Measurements from ENCODE around the gene THAP11. TPM values are rescaled to one million over a fixed set of nuclear protein-coding genes. Genes with fewer than 3 reads are reported as not detected.

The THAP11 gene
- total and polyA plus RNA-seq, 2 of the 13 experiments (the other 11 are each of a cell fraction or from before 2014, with no cell fraction given): 44.2 to 53.4 TPM

DNA sequence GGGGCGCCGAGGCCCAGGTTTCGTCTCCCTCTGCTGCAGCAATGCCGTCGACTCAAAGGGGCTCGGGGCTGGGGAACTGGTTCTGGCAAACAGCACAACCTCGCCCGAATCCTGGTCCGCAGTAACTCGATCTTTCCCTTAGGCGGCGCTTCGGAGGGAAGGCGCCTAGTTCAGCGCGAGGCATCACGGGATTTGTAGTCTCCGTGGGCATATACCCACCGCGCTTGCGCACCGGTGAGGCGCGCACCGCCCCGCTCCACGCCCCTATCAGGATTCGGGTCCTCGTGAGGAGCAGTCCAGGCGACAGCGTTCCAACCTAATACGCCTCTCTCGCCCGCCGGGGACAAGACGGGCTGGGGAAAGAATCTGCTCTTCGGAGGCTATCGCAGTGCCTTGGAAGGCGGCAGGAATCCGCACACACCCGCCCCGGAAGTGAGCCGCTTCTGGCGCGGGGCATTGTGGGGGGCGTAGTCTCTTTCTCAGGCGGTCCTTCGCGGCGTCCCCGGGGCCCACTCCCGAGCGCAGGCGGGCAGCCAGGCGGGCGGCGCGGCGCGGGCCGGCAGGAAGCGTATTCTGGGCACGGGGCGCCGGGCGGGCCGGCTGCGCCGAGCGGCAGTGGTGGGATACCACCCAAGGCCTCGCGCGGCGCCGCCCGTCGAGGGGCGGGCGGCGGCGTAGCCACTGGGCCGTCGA lies at the start of gene THAP11 (continued):
- TF ChIP-seq, protein P1, sequence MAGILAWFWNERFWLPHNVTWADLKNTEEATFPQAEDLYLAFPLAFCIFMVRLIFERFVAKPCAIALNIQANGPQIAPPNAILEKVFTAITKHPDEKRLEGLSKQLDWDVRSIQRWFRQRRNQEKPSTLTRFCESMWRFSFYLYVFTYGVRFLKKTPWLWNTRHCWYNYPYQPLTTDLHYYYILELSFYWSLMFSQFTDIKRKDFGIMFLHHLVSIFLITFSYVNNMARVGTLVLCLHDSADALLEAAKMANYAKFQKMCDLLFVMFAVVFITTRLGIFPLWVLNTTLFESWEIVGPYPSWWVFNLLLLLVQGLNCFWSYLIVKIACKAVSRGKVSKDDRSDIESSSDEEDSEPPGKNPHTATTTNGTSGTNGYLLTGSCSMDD (CRISPR knock-in tag; IDR thresholded peaks at IDR 0.05): no peak
- TF ChIP-seq HDAC2 (CRISPR knock-in tag; IDR thresholded peaks at IDR 0.05) (peak; percentile 28; the same call in 1 of the 2 replicates), REPIN1 (CRISPR knock-in tag; IDR thresholded peaks at IDR 0.05; ENCODE audit: borderline replicate concordance, low read depth) (peak; percentile 83; the same call in 1 of the 2 replicates), KDM5A (IDR thresholded peaks at IDR 0.05; ENCODE audit: borderline replicate concordance, low read length) (peak; percentile 90; the same call in 1 of the 2 replicates), RXRA (CRISPR knock-in tag; IDR thresholded peaks at IDR 0.05) (peak; percentile 62), NR2F1 (CRISPR knock-in tag; IDR thresholded peaks at IDR 0.05) (no peak), WIZ (CRISPR knock-in tag; IDR thresholded peaks at IDR 0.05) (no peak), DR1 (CRISPR knock-in tag; IDR thresholded peaks at IDR 0.05) (0 out of 2 replicates have a peak, but pooled peaks have one; percentile 20), HHEX (CRISPR knock-in tag; IDR thresholded peaks at IDR 0.05) (no peak; the same call in 1 of the 2 replicates), ZFP90 (CRISPR knock-in tag; IDR thresholded peaks at IDR 0.05; ENCODE audit: borderline replicate concordance) (0 out of 2 replicates have a peak, but pooled peaks have one; percentile 55), ZNF569 (CRISPR knock-in tag; IDR thresholded peaks at IDR 0.05; ENCODE audit: borderline replicate concordance) (no peak), ZNF724P (CRISPR knock-in tag; IDR thresholded peaks at IDR 0.05; ENCODE audit: borderline replicate concordance) (peak; percentile 83), TARDBP (CRISPR knock-in tag; IDR thresholded peaks at IDR 0.05) (peak; percentile 88), ZNF143 (CRISPR knock-in tag; IDR thresholded peaks at IDR 0.05) (peak; percentile 93), MBNL3 (CRISPR knock-in tag; conservative IDR thresholded peaks at IDR 0.05) (no peak)
- TF ChIP-seq, protein P2, sequence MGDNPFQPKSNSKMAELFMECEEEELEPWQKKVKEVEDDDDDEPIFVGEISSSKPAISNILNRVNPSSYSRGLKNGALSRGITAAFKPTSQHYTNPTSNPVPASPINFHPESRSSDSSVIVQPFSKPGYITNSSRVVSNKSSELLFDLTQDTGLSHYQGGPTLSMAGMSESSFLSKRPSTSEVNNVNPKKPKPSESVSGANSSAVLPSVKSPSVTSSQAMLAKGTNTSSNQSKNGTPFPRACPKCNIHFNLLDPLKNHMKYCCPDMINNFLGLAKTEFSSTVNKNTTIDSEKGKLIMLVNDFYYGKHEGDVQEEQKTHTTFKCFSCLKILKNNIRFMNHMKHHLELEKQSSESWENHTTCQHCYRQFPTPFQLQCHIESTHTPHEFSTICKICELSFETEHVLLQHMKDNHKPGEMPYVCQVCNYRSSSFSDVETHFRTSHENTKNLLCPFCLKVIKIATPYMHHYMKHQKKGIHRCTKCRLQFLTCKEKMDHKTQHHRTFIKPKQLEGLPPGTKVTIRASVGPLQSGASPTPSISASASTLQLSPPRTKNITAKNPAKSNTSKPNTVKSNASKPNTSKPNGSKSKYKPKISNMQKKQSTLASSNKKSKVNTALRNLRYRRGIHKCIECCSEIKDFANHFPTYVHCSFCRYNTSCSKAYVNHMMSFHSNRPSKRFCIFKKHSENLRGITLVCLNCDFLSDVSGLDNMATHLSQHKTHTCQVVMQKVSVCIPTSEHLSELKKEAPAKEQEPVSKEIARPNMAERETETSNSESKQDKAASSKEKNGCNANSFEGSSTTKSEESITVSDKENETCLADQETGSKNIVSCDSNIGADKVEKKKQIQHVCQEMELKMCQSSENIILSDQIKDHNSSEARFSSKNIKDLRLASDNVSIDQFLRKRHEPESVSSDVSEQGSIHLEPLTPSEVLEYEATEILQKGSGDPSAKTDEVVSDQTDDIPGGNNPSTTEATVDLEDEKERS (CRISPR knock-in tag; IDR thresholded peaks at IDR 0.05): no peak
- TF ChIP-seq, protein P3, sequence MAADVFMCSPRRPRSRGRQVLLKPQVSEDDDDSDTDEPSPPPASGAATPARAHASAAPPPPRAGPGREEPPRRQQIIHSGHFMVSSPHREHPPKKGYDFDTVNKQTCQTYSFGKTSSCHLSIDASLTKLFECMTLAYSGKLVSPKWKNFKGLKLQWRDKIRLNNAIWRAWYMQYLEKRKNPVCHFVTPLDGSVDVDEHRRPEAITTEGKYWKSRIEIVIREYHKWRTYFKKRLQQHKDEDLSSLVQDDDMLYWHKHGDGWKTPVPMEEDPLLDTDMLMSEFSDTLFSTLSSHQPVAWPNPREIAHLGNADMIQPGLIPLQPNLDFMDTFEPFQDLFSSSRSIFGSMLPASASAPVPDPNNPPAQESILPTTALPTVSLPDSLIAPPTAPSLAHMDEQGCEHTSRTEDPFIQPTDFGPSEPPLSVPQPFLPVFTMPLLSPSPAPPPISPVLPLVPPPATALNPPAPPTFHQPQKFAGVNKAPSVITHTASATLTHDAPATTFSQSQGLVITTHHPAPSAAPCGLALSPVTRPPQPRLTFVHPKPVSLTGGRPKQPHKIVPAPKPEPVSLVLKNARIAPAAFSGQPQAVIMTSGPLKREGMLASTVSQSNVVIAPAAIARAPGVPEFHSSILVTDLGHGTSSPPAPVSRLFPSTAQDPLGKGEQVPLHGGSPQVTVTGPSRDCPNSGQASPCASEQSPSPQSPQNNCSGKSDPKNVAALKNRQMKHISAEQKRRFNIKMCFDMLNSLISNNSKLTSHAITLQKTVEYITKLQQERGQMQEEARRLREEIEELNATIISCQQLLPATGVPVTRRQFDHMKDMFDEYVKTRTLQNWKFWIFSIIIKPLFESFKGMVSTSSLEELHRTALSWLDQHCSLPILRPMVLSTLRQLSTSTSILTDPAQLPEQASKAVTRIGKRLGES (CRISPR knock-in tag; IDR thresholded peaks at IDR 0.05; ENCODE audit: borderline replicate concordance): no peak
- TF ChIP-seq, protein P4, sequence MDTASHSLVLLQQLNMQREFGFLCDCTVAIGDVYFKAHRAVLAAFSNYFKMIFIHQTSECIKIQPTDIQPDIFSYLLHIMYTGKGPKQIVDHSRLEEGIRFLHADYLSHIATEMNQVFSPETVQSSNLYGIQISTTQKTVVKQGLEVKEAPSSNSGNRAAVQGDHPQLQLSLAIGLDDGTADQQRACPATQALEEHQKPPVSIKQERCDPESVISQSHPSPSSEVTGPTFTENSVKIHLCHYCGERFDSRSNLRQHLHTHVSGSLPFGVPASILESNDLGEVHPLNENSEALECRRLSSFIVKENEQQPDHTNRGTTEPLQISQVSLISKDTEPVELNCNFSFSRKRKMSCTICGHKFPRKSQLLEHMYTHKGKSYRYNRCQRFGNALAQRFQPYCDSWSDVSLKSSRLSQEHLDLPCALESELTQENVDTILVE (CRISPR knock-in tag; IDR thresholded peaks at IDR 0.05): peak; percentile 56; the same call in 1 of the 2 replicates
- TF ChIP-seq, protein P5, sequence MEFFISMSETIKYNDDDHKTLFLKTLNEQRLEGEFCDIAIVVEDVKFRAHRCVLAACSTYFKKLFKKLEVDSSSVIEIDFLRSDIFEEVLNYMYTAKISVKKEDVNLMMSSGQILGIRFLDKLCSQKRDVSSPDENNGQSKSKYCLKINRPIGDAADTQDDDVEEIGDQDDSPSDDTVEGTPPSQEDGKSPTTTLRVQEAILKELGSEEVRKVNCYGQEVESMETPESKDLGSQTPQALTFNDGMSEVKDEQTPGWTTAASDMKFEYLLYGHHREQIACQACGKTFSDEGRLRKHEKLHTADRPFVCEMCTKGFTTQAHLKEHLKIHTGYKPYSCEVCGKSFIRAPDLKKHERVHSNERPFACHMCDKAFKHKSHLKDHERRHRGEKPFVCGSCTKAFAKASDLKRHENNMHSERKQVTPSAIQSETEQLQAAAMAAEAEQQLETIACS (CRISPR knock-in tag; IDR thresholded peaks at IDR 0.05): no peak

Measured in HepG2 (cell line).